ENCODE measurements around the gene PRSS22.
"Not testable (repeated sequence)": the region's sequence is repeated elsewhere in the genome, so short reads cannot be mapped to it uniquely, and the experiment has no call there.

PRSS22 gene, protein sequence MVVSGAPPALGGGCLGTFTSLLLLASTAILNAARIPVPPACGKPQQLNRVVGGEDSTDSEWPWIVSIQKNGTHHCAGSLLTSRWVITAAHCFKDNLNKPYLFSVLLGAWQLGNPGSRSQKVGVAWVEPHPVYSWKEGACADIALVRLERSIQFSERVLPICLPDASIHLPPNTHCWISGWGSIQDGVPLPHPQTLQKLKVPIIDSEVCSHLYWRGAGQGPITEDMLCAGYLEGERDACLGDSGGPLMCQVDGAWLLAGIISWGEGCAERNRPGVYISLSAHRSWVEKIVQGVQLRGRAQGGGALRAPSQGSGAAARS

DNA sequence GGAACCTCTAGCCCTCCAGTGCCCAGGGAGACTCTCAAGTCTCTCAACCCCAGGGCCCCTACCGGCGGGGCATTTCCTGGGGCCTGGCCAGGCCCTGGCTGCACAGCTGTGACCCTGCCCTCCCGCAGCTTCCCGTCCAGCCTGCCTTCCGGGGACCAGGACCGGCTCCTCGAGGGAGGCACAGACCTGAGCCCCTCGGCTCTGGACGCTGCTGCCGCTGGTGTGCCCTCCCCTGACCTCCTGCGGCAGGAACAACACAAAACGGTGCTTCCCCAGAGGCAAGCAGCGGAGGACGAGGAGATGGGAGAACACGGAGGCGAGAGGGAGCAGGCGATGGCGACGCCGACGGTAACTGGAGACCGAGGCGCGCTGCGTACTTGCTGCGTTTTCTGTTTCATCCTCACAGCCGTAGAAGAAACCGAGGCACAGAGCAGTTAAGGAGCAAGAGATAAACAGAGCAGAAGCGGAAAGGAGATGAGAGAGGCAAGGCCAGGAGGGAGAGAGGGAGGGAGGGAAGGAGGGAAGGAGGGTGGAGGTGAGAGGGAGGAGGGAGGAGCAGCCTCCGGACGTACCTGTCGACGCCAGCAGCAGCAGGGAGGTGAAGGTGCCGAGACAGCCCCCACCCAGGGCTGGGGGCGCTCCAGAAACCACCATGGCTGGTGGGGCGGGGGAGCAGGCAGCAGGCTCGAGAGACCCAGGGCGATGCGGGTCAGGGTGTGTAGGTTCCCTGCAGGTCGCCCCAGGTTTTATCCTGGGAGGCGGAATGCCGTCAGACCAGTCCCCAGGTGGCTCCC, at the start of gene PRSS22:
Gene PRSS22 (minus strand): TSS at position 720 of the 794 bp plus-strand sequence. CDS start 66 bp downstream, at position 654.
- DNase-seq, result no peak
- no peak for ATAC-seq

DNA sequence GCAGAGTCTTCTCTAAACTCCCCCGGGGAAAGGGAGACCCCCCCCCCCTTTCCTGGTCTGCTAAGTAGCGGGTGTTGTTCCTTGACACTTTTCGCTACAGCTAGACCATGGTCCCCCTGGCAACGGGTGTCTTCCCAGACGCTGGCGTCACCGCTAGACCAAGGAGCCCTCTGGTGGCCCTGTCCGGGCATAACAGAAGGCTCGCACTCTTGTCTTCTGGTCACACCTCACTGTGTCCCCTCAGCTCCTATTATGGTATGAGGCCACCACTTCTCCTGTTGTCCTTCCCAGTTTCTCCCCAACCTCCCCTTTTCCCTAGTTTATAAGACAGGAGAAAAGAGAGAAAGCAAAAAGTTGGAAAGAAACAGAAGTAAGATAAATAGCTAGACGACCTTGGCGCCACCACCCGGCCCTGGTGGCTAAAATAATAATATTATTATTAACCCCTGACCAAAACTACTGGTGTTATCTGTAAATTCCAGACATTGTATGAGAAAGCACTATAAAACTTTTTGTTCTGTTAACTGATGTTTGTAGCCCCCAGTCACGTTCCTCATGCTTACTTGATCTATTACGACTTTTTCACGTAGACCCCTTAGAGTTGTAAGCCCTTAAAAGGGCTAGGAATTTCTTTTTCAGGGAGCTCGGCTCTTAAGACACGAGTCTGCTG, 49.2 kb upstream of the PRSS22 start:
- DNase-seq, result peak; percentile 46

DNA sequence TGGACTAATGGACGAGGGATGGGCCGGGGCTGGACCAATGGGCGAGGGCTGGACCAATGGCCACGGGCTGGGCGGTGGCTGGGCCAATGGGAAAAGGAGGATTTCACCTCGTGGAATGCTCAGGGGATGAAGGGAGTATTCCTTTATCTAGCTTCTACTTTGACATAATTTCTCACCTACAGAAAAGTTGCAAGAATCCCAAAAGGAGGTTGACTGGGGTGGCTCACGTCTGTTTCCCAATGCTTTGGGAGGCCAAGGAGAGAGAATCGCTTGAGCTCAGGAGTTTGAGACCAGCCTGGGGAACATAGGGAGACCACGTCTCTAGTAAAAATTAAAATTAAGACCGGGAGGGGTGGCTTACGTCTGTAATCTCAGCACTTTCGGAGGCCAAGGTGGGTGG, 48.0 kb upstream of the PRSS22 start:
- DNase-seq, result no peak
- no peak for ATAC-seq

More for the DNA sequence above, 49.2 kb upstream of the PRSS22 start:
- ATAC-seq, result not testable (repeated sequence)

DNA sequence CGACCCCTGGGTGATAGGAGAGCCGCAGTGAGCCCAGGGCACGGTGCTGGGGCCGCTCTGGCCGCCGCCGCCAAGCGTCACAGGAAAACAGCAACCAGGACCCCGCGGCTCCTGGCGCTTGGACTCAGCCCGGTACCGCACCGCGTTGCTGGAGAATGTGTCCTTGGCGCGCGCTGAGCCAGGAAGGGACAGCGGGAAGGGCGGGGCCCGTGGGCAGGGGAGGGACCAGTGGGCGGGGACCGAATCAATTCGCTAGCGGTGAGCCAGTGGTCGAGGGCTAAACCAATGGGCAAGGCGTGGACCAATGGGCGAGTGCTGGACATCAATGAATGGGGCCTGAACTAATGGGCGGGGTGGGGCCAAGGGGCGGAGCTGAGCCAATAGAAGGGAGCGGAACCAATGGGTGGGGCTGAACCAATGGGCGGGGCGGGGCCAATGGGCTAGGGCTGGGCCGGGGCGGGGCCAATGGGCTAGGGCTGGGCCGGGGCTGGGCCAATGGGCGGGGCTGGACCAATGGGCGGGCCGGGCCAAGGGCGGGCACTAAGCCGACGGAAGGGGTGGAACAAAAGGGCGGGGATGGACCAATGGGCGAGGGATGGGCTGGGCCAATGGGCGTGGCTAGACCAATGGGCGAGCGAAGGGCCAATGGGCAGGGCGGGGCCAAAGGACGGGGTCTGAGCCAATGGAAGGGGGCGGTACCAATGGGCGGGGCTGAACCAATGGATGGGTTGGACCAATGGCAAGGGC, 47.4 kb upstream of the PRSS22 start:
- ATAC-seq (peak; percentile 84), DNase-seq (peak; percentile 99)

DNA sequence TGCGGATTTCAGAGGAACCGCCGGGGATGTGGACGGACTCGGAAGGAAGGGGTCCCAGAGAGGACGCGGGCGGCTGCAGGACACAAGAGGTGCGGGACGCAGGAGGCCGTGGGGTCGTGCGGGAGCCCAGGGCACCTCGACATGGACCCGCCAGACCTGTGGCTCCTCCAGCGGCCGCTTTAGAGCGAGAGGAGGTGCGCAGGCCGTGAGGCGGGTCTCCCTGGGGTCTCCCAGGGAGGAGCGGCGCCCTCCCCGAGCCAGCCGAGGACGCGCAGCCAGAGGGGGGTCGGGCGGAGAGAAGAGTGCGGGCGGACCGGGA, 46.9 kb upstream of the PRSS22 start:
- DNase-seq (no peak), ATAC-seq (no peak)

DNA sequence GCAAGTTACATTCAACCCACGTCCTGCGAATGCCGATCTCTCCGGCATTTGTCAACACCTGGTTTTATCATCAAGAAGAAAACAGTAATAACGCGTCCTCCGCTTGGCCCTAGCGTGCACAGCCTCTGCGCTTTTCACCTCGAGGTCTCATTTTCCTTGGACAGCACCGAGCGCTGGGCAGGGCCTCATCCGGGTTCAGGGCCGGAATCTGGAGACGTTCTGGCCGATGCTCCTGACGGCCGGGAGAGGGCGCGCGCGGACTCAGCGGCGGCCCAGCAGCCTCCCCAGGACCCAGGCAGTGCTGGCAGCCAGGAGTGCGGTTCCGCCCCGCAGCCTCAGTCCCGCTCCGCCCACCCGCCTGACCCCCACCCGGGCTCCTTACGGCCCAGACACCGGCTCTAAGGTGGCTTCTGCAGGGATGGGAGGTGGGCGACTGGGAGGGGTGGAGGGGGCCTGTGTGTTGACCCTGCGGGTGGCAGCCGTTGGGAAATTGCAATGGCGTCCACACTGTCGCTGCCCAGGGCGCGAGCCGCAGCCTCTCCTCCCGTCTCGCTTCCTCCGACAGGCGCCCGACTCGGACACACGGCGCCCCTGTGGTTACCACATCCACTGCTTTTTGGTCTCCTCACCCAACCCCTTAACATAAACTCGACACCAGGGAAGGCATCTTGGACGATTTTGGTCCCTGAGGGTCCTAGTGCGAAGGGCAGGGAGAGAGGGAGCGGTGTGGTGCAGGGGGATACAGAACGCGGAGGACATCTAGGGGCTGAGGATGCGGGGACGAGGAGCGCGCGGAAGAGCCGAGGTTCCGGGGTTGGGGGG, 46.3 kb upstream of the PRSS22 start:
- ATAC-seq, result peak; percentile 55
- DNase-seq, result peak; percentile 85

DNA sequence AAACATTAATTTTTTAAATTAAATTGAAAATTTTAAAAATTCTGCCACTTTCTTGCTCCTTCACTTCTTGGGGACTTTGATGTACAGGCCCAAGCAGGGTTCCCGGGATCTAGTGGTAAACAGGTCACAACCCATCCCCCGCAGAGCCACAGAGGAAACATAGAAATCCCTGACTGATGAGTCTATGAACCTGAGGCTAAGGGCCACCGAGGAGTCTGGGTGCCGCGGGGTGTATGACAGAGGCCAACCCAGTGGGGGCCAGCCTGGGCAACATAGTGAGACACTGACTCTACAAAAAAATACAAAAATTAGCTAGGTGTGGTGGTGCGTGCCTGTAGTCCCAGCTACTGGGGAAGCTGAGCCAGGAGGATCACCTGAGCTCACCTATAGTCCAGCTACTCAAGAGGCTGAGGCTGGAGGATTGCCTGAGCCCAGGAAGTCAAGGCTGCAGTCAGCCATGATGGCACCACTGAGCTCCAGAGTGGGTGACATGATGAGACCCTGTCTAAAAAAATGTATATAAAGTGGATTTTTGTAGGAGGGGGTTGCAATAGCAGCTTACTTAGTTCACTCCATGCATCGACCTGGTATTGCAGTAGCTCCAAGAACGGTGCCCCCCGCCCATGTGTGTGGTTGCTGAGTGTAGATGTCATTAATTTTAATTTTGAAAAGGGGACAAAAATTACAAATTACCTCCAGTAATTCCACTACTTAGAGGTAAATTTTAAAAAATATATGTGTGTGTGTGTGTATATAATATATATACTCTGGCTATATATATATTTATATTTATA, 44.6 kb upstream of the PRSS22 start:
- DNase-seq (no peak), ATAC-seq (no peak)

DNA sequence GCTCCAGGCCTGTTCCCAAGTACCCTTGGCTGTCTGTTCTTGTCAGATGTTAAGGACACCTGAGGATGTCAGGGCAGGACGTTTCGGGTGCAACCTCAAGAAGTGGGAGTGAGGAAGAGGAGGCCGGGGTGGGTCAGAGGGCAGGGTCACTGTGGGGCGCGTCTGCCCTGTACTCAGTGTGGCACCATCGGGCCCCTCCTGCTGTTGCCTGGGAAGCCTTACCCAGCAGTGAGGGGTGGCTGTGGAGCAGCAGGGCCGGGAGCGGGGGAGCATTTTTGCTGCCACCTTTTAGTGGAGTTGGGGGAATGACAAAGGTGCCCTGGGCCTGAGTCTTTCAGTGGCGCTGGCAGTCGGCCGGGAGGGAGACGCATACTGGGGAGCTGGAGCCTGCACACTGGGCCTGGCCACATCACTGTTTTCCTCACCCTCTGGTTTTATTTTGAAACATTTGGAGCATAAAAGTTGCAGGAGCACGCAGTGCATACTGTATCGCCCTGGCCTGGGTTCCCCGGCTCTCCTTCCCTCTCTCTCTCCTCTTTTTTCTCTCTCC, 42.6 kb upstream of the PRSS22 start:
- DNase-seq (no peak), ATAC-seq (no peak)

DNA sequence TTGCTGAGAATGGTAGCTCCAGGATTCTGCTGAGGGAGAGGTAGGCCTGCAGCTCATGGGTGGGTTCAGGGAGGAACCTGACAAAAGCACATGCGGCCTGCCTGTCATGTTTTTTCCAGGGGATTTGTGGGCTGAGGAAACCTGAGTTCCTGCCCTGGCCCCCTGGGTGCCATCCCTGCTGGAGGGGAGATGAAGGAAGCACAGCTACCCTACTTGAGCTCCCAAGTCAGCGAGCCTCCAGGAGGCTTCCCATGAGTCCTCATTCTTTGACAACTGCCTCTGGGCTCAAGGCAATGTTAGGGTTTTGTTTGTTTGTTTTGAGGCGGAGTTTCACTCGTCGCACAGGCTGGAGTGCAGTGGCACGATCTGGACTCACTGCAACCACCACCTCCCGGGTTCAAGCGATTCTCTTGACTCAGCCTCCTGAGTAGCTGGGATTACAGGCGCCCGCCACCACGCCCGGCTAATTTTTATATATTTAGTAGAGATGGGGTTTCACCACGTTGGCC, 41.6 kb upstream of the PRSS22 start:
- no peak for DNase-seq
- ATAC-seq, result no peak

DNA sequence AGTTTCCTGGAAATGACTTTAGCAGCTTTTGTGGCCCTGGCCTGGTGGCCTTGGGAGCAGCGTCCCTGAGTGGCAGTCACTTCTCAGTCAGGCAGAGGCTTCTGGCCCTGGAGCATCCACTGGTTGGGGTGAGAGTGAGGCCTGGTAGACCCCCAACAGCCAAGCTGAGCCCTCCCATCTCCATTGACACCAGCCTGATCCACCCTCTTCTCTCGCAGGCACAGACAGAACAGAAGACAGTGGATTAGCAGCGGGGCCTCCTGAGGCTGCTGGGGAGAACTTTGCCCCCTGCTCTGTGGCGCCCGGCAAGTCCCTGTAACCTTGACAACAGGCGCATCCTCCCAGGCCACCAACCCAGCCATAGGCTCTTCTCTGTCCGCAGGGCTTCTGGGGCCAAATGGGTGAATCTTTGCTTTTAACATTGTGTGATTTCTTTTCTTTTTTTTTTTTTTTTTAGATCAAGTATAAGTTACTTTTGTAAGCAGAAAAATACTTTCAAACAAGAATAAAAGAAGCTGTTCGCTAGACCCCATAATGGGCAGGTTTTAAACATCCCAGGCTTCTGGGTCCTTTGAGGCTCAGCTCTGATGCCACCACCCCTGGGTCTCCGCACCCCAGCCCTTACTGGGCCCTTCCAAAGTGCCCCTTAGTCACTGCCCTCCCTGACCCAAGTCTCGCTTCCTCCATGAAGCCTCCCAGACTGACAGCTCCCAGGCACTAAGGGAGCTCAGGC, 41.0 kb upstream of the PRSS22 start:
- no peak for ATAC-seq
- DNase-seq, result no peak

DNA sequence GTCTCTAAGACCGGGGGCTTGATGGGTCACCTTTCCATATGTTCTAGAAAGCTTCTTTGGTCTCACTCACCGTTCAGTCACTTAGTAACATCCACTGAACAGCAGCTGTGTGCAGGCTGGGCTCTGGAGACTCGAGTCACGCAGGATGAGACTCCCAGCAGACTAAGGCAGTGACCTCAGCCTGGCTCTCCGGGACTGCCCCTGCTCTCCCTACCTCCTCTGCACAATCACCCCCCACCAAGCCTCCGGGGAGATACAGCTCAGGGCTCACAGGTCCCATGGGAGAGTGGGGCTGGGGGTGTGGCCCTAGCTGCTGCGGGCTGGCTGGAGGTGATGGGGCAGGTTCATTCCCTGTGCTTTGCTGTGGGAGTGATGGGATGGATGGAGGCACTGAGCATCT, 39.1 kb upstream of the PRSS22 start:
- ATAC-seq (peak; percentile 28), DNase-seq (peak; percentile 25)

DNA sequence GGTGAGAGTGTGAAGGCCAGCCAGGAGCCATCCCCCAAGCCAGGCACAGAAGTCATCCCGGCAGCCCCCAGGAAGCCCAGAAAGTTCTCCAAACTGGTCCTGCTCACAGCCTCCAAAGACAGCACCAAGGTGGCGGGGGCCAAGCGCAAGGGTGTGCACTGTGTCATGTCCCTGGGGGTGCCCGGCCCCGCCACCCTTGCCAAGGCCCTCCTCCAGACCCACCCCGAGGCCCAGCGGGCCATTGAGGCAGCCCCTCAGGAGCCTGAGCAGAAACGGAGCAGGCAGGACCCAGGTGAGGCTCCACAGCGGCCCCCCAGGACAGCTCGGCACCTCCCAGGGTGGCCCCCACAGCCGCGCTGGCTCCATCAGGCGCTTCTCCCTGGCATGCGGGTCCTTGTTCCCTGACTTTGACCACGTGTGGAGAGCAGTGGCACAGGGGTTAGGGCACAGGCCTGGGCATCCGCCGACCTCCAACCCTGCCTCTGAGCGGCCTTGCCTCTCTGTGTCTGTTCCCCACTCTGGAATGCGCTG, 38.6 kb upstream of the PRSS22 start:
- ATAC-seq (no peak), DNase-seq (no peak)

DNA sequence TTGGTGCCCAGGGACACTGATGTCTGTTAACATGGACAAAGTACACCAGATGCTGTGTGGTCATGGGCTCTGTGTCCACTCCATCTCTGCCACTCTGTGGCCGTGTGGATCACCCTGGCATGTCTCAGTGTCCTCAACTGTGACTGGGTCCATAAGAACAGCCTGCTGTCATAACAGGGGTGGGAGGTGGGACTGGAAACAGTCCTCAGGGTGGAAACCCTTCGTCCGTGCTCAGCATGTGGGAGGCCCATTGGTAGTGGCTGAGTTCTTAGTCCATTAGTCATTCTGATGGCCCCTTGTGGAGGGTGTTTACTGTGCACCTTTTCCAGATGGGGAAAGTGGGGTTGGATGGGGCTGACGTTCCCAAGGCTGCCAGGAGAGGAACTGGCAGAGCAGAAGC, 37.8 kb upstream of the PRSS22 start:
- no peak for ATAC-seq
- no peak for DNase-seq

DNA sequence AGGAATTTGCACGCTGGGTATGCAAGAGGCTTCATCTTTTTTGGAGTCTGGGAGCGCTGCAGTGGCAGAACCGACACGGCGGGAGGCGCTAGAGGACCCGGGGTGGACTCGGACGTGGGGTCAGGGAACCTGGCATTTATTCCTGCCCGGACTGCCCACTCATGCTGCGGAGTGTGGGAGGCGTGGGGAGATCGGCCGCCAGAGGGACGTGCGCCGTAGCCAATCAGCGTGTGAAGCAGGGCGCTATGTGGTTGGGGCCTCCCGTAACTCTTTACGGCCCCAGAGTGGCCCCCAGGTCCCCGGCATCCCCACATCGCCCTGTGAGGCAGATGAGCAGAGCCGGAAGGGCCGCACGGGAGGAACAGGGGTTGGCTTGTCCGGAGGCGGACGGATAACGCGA, 36.3 kb upstream of the PRSS22 start:
- no peak for DNase-seq
- ATAC-seq, result no peak

DNA sequence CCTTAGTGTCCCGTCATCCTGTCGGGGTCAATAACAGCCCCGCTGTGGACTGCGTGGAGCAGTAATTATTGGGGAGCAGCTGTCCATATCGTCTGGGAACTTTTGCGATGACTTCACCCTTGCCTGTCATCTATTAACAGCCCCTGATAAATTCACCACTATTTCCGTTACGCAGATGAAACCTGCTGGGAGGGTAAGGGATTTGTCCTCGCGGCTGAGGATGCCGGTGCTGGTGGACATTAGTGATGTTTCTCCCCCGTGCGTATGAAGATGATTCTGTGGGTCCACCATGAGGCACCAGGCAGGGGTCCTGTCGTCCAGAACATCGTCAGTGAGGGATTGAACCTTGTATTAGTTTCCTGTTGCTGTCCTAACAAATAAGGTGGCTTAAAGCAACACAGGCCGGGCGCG, 26.1 kb upstream of the PRSS22 start:
- ATAC-seq (no peak), DNase-seq (no peak)

DNA sequence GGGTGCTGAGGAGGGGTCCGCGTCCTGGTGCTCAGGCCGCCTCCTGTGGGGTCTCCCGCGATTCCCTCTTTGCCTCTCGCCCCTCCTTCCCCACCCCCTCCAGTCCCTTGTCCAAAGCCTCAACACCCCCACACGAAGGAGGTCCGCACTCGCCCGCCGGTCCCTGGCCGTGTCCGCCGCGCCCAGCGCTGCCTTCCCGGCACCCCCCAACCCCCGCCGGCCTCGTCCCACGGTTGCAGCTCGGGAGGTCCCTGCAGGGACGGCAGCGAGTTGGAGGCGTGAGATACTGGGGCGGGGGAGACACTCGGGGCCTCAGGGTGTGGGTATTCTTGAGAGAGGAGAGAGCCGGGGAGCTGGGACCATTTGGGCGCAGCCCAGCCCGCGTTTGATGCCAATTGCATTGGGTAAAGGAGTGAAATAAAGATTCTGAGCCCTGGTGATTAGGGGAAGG, 25.5 kb upstream of the PRSS22 start:
- no peak for ATAC-seq
- peak; percentile 33 for DNase-seq

DNA sequence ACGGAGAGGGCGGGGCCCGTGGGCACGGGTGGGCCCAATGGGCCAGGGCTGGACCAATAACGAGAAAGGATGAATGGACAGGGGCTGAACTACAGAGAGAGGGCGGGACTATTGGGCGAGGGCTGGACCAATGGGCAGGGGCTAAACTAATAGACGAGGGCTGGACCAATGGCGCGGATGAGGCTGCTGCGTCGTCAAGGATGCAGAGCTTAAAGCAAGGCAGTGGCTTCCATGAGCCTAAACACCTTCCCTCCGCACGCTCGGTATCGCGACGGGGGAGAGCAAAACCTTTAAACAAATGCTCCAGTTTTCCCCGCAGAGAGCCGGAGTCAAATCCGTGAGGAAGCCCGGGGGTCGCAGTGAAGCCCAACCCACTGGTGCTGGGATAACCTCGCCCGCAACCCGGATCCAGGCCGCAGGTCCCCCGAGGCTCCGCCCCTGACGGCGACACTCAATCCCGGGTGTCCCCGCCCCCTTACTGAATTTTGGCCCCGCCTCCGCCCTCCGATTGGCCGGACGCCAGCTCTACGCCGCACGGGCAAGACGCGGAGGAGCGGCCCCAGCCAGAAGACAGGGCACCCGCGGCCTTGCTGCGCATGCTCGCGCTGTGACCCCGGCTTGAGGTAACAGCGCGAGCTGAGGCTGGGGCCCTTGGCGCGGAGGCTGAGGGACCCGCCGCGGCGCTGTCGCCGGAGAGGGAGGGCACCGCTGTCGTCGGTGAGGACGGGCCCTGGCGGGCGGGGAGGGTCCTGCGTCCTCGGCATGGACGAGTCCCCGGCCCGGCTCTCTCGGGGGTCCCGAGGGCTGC, 24.9 kb upstream of the PRSS22 start, which contains the start of gene FLYWCH2:
Gene FLYWCH2 (plus strand): TSS at position 566 of the 808 bp plus-strand sequence. CDS start 13,235 bp downstream, outside the sequence.
- DNase-seq (peak; percentile 100), ATAC-seq (peak; percentile 95)

Data from stimulated activated naive CD8-positive, alpha-beta T cell treated with anti-CD3 and anti-CD28 coated beads, Interleukin-15, Interleukin-2, amounts not matched to agents 100 U/mL and 50 U/mL, for 24 hours (primary cell).